LHCN-M2 (cell line): Measurements from ENCODE around the gene GBE1. TPM values are rescaled to one million over a fixed set of nuclear protein-coding genes. Genes with fewer than 3 reads are reported as not detected.
"Not testable (repeated sequence)": the region's sequence is repeated elsewhere in the genome, so short reads cannot be mapped to it uniquely, and the experiment has no call there.

ENCODE experiments used
- DNase-seq: peaks from one replicate; pipeline ENCODE4 v3.0.0-alpha.2; 2012; ENCODE audit warnings: low read depth
- polyA plus RNA-seq: library from polyadenylated mRNA; unstranded; fragments of >200 nt; gene quantifications from one replicate; pipeline ENCODE4 v1.2.1, GENCODE V29; 2012; ENCODE audit warnings: missing spikeins
- total RNA-seq: library from RNA; depleted of rRNA; stranded (reverse); fragments of >200 nt; gene quantifications from 2 replicates; pipeline ENCODE4 v1.2.3, GENCODE V29; 2014; rRNA removed

GBE1 gene
- 137 and 145 TPM in 2 replicates for total RNA-seq
- 92.4 TPM for polyA plus RNA-seq

DNA sequence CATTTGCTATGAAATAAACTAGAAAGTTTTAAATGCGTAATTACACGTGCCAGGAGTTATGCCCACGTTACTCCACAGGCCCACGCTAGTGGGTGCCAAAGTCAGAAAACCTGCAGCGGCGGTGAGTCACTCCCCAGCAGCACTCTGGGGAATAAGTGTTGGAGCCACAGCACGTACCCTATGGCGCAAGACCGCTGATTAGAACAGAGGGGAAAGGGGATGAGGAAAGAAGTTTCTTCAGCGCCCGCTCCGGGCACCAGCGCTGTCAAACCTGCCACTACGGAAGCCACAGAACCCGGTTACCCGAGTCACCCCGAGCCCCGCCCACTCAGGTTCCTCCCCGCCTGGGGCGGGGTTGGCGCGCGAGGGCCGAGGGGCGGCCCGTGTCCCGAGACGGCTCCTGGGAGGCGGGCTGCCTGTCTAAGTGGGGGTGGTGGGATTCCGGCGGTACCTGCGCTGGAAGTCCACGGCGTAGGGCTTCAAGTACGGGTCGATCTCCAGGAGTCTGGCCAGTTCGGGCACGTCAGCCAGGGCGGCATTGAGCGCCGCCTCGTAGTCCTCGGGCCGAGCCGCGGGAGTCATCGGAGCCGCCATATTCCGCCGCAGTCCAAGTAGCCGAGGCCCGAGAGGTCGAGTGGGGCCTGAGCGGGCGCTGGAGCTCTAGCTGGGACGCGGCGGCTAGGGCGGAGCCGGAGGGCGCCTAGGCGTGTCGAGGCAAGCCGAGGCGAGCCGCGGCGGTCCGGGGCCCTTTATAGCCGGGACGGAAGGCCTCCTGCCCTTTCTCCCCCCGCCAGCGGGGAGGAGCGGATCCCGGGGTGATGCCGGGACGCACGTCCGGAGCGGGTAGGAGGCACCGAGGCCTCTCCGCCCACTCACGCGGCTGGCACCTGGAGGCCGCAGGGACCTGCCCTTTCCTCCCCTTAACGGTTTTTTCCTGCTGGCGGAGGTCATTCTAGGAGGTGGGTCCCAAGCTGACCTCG, at the start of gene GBE1:
GBE1 (minus strand) TSS at position 722 of the 980 bp plus-strand sequence; CDS start at position 594, 128 bp downstream.
- DNase-seq, result peak; percentile 98

DNA sequence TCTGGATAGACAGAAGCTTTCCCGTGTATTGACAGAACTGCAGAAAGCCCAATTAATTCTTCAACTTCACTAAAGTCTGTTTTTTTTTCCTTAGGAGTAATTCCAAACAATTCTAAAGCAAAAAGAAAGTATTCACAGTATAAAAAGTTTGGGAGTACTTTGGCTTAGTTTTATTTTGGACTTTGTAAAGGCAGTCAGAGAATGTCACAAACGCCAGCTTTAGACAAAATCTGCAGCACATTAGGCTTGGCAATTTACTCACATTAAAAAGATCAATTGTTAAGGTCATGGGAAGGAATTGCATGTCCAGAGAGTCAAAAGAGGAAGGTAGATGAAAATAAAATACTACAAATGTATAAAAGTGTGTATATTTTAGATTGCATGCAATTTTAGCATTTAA, 47.5 kb upstream of the GBE1 start:
- no peak for DNase-seq

DNA sequence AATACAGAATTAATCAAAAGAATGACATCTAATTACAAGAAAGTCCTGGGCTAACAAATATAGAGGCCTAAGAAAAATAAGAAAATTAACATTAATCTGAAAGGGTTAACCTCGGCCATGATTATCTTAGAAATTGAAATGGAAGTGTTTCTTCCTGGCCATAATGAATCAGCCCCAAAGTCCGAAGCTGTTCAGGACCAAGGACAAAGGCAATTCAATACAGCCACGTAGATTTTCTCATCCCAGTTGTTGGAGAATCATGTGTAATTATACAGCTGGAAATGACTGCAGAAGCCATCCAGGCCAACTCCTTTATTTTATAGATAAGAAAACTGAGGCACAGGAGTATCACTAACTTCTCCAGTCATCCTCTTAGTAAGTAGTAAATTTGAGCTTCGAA, 38.0 kb upstream of the GBE1 start:
- peak; percentile 4 for DNase-seq

DNA sequence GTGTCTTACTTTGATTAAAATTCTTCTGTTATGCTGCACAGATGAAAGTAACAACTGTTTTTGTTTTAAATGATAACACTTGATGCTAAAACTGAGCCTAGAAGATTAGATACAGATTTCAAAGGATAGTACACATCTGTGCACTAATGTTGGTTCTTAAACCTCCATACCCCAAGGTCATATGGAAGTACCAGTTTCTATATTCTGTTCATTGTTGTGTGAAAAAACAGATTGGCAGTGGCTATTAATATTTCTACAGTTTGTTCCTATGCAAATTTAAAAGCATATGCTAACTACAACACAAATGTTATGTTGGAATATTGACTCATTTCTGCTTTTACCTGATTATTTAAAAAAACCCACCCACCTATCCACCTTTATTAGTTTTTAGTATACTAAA, 32.0 kb upstream of the GBE1 start:
- DNase-seq, result no peak

DNA sequence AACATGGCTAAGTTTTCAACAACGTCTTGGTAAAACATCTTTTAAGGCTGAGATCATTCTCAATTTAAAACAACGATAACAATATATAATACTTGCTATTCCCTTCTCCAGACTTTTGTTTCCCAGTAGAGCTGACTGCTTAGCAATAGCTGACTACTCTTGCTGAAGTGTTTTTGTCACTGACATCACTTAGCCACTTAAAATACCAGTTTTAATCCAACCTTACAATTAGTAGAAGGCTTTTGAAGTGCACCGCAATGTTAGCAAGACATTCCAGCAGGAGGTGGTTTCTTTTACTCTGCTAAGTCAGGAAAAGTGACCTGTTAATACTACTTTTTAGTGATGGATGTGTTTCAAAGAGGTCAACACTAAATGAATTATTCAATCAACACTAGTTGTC, 28.7 kb upstream of the GBE1 start:
- no peak for DNase-seq

DNA sequence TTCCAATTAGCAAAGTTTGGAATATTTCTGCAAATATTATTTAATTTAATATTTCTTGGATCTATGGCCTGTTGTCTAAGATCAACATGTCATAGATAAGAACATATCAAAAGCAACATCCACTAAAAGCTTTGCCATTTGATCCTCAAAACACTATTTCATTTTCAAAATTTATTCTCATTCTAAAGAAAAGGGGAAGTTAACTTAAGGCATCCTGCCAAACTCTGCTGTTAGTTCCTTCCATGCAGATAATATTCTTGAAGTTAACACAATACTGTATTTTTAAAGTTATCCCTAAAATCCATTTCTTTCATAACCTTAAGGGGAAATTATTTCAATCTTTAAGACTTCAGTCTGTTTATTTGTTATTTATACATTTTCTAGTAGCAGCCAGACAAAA, 28.2 kb upstream of the GBE1 start:
- DNase-seq, result no peak

DNA sequence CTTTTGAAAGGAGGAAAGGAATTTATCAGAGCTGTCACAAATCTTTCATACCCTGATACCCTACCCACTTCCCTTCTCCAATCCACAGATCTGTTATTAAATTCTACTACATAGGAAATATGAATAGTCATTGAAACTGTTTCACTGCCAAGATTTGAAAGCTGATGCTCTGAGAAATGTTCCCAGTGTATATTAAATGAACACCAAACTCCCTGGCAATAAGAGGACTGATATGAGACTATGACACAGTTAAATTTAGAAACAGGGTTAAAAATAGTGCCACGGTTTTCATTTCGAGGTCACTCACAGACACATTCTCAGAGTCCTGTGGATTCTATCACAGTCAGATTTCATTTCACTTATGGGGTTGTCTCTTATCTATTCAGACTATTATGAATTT, 27.2 kb upstream of the GBE1 start:
- DNase-seq, result peak; percentile 5

DNA sequence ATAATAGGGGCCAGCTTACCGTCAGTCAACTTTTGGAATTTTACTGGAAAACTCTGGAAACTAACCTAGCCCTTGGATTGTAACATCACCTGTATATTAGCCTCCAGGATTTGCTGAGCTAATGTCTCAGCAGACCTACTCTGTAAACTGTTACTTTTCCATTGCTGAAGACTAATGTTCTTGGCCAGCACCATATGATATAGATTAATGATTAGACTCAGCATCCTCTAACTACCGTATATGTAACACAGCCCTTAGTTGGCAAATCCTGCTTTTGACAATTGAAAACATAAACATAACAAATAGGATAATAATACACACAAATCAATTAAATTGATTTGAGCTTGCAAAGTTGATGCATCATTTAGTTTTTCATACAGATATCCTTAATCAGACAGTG, 26.6 kb upstream of the GBE1 start:
- DNase-seq, result no peak

DNA sequence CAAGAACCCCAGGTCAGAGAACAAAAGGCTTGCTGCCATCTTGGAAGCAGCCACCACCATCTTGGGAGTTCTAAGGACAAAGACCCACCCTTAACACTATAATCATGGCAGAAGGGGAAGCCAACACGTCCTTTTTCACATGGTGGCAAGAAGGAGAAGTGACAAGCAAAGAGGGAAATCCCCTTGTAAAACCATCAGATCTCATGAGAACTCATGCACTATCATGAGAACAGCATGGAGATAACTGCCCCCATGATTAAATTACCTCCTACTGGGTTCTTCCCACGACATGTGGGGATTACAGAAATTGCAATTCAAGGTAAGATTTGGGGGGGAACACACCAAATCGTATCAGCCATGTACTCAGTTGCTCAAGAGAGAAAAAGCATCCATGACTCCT, 21.1 kb upstream of the GBE1 start:
- no peak for DNase-seq

DNA sequence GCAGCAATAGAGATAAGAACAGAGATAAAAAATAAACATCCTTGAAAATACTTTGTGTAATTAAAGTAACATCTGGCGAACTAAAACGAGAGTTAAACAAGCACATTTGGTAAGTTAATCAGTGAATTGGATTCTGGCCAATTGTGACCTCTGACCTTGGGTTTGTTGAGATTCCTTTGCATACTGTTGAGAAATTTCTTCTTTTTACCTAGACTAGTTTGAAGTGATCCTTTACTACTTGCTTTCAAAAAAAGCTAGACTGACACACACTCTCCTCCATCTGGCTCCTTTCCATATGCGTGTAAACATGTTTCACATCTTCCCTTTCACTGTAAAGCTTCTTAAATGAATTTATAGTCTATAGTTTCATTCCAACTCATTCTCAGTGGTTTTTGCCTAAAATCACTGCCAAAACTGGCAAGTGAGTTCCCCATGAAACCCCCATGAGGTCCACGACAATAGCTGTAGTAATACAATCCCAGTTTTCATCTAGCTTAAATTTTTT, 17.3 kb upstream of the GBE1 start:
- no peak for DNase-seq

DNA sequence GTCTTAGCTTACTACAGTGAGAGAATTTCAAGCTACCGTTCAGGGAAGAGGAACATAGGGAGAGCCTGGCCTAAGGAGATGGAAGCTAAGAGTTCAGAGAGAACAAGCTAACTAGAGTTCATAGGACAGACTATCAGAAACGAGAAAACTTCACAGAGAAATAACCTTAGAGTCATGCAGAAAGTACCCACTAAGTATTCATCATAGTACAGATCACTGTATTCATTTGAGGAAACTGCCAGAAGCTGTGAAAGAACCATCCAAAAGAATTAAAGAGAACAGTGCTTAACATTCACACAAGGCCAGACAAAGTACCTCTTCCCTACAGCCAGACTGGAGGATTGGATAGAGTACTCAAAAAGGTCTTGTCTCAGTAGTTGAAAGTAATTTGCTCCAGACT, 15.2 kb upstream of the GBE1 start:
- no peak for DNase-seq

DNA sequence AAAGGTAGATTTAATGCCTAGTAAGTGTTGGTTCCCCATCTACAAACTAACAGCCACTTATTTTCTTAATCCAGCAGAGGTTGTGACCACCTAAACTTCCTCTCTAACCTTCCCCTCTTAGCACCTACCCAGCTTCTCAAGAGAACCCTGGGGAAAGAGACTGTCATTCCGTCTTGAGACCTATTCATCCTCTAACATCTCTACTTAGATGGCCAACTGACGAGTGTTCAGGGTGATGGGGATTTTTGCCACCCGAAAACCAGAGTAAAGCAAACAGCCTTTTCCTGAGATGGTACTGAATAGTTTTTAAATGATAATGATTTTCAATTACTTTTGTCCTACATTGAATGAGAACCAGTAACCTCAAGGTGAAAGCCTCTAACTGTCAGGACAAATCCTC, 9.3 kb upstream of the GBE1 start:
- DNase-seq, result no peak

DNA sequence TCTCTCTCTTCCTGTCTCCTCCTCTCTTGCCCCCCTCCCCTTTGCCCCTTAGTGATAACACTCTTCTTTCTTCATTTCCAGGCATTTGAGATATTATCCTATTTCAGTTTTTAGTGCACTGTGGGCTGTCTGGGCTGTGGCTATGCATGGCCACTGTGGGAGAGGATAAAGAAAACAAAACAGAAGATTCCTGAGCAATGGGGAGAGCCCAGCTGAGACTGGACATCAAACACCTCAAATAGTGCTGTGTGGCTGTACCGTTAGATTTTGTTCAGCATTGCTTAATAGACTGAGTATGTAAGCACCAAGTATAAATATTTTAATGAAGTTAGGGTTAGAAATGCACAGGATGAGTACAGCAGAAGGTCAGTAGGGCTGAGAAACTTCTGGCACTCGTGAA, 7.9 kb upstream of the GBE1 start:
- no peak for DNase-seq

DNA sequence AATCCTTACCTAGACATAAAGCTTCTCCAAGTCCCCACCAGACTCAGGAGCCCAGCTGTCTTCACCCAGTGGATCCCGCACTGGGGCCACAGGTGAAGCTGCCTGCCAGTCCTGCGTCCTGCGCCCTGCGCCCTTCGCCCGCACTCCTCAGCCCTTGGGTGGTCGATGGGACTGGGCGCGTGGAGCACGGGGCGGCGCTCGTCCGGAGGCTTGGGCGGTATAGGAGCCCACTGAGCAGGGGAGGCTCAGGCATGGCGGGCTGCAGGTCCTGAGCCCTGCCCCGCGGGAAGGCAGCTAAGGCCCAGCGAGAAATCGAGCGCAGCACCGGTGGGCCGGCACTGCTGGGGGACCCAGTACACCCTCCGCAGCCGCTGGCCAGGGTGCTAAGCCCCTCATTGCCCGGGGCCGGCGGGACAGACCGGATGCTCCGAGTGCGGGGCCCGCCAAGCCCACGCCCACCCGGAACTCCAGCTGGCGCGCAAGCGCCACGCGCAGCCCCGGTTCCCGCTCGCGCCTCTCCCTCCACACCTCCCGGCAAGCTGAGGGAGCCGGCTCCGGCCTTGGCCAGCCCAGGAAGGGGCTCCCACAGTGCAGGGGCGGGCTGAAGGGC, 5.9 kb upstream of the GBE1 start:
- DNase-seq, result not testable (repeated sequence)

DNA sequence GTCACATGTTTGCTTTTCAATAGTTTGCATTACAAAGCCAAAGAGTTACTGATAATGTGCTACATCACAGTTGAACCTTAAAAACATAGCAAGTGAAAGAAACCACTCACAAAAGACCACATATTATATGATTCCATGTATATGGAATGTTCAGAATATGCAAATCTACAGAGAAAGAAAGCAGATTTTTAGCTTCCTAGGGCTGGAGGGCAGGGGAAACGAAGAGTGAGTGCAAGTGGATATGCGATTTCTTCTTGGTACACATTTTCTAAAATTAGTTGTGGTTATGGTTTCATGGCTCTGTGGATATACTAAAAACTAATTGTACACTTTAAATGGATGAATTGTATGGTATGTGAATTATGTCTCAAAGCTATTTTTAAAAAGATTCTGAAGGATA, 4.0 kb upstream of the GBE1 start:
- DNase-seq, result no peak

DNA sequence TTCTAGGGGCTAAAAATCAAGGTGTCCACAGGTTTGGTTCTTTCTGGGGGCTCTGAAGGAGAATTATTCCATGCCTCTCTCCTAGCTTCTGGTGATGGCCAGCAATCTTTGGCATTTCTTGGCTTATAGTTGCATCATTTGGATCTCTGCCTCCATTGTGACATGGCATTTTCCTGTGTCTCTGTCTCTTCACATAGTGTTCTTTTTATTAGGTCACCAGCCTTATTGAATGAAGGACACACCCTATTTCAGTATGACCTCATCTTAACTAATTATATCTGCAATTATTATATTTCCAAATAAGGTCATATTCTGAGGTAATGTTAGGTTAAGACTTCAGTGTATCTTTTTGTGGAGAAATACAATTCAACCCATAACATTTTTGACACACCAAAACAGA, 3.2 kb upstream of the GBE1 start:
- DNase-seq, result no peak

DNA sequence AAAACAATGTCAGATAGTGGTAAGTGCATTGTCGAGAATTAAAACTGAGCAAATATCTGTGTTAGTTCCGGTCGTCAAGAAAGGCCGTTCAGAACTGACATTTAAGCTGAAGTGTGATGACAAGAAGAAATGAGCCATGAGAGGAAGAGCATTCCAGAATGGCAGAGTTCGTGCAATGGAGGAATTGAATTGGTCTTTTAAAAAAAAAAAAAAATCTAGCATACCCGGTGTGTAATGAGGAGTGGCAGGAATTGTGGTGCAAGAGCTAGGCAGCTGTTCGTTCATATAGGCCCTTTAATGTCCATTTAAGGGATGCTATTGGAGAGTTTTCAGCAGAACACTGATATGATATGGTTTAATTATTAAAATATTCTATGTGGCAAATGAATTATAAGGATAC, 2.6 kb upstream of the GBE1 start:
- DNase-seq, result no peak

DNA sequence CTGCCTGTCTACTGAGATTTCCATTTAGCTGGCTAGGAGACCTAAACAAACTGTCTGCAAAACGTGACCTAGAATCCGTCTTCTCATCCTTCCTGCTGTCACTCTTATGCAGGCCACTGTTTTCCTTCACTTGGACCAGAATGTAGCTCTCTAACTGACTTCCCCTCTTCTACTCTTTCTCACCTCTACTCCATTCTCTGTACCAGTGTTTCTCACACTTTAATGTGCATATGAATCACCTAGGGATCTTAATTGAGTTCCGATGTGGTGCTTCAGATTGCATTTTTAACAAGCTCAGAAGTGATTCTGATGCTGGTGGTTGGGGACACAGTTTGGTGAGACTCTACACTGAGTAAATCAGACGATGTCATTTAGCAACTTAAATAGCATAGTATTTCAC, 1.6 kb upstream of the GBE1 start:
- no peak for DNase-seq

DNA sequence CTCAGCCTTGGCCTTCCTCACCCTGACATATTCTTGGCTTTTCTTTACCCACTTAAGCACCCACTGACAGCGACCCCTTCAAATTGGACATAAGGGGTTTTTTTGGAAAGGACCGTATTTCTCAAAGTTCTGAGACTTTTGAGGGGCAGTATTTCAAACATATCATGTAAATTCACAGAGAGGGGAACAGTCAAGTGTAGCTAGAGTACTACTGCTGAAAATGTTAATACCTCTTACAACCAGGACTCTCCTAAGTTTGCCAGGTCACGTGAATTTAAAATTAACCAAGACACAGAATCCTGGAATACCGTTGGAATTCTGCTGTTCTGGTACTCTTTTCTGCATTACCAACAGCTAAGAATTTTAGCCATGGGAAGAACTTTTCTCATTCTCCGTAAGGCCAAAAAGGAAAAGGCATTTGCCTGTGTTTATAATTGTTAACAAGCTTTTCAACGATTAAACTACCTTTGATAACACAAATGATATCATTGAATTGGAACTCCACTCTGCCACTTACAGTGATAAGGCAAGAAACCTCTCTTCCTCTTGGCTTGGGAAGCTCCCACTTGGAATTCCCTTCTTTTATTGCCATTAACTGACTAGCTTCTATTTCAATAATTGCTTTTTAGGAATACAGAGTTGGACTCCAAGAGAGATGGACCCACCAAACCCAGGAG, 597 bp upstream of the GBE1 start:
- peak; percentile 33 for DNase-seq

DNA sequence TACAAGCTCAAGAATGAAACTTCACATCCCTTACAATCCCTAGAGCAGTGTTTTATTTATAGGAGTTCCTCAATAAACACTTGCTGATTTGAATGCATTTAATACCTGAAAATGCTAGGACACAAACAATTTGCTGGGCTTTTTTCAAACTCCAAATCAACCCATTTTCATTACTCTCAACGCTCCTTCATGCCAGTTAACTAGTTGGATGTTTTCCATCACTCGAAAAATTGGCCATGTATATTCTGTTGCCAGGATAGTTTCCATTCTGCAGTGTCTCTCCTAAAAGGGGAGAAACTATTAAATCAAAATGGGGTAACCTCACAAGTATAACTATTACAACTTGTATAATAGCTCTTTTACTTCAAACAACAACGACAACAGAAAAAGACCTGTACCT, 1.2 kb downstream of the GBE1 start:
- DNase-seq, result peak; percentile 24

DNA sequence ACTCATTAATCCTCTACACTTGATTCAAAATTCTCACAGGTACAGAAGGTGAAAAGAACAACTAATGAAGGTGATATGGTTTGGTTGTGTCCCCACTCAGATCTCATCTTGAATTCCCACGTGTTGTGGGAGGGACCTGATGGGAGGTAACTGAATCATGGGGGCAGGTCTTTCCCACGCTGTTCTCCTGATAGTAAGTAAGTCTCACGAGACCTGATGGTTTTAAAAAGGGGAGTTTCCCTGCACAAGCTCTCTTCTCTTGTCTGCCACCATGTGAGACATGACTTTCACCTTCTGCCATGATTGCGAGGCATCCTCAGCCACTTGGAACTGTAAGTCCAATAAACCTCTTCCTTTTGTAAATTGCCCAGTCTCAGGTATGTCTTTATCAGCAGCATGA, 2.7 kb downstream of the GBE1 start:
- not testable (repeated sequence) for DNase-seq

DNA sequence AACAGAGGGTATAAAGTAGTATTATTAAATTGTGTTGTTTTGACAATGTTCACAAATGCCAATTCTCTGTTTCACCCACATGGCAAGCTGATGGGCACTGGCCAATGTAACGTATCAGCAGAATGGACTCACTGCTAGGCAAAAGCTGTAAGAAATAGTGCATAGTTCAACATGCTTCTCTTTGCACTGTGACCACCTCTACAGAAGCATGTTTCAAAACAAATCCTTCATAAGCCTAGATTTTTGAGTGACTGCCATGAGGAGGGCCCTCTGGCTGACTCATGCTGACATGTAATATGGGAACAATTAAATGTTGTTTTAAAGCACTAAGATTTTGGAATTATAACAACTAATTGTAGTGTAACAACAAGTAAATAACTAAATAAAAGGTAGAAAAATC, 3.2 kb downstream of the GBE1 start:
- peak; percentile 69 for DNase-seq
